ENCODE measurements around the gene DDC. TPM values are rescaled to one million over a fixed set of nuclear protein-coding genes. Genes with fewer than 3 reads are reported as not detected.
A peak's percentile ranks its signal among the peaks of the same experiment; 100 is the strongest.

Gene DDC
- total RNA-seq, 1 donor: not detected

DNA sequence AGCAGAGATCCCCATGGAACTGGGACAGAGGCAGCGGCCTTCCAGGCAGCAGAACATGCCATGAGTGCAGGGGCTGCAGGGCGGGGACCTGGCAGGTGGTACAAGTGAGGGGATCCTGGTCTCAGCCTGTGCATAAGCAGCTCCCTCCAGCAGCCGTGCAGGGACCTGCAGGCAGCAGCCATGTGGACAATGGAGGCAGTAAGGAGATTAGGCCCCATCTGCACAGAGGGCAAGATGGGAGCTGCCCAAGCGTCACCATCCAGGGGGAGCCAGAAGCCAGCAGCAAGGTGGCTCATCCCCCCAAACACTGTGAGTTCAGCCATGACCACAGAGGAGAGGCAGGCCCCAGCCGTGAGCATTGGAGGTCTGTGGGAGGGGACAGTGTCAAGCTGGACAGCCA, 3.1 kb downstream of the DDC start:
- no peak overlapping the region for H3K4me3 ChIP-seq (ENCODE audit: low read depth, low read length)
- DNase-seq (ENCODE audit: low read depth): no peak
- TF ChIP-seq, protein P1, sequence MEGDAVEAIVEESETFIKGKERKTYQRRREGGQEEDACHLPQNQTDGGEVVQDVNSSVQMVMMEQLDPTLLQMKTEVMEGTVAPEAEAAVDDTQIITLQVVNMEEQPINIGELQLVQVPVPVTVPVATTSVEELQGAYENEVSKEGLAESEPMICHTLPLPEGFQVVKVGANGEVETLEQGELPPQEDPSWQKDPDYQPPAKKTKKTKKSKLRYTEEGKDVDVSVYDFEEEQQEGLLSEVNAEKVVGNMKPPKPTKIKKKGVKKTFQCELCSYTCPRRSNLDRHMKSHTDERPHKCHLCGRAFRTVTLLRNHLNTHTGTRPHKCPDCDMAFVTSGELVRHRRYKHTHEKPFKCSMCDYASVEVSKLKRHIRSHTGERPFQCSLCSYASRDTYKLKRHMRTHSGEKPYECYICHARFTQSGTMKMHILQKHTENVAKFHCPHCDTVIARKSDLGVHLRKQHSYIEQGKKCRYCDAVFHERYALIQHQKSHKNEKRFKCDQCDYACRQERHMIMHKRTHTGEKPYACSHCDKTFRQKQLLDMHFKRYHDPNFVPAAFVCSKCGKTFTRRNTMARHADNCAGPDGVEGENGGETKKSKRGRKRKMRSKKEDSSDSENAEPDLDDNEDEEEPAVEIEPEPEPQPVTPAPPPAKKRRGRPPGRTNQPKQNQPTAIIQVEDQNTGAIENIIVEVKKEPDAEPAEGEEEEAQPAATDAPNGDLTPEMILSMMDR (IDR thresholded peaks at IDR 0.05; ENCODE audit: insufficient read depth, low read depth, low read length): no peak

DNA sequence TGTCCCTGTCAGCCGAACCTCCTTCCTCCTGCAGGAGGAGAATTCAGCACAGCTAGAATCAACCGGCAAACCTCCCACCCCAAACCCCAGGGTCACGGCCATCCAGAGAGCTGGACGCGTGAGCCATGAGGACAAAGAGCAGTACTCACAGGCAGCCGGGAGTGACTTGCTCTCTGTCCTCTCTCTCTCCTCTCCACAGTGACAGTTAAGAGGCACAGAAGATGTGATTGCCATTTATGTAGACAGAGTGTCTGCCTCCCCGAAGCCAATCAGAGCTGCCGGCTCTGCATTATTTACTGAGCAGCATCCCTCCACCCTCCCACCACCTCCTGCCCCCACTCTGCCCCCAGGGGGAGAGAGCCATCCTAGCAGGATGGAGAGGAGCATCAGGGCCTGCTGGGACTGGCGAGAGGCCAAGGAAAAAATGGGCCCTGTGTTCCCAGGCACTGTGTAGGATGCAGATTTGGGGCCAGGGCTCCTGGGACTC, 4.3 kb downstream of the DDC start:
- TF ChIP-seq, protein P1 (IDR thresholded peaks at IDR 0.05; ENCODE audit: insufficient read depth, low read depth, low read length): no peak
- DNase-seq (ENCODE audit: low read depth): no peak
- H3K4me3 ChIP-seq (ENCODE audit: low read depth, low read length): no peak overlapping the region

DNA sequence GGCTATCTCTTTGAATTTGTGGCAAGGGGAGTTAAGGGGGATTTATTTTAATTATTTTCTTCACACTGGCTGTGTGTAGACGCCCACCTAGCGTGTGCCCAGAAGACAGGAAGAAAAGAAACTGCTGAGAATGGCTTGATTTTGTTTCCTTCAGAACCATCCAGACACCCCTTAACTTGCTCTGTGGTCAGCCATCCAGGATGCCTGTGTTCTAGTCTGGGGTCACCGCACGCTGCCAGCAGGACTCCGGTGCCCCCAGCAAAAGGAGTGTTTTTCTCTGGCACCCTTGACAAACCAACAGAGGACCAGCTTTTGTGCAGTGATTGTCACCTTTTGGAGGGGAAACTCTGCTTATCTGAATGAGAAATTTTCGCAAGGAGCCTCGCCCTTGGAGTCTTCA, 5.3 kb downstream of the DDC start:
- DNase-seq (ENCODE audit: low read depth): no peak
- H3K4me3 ChIP-seq (ENCODE audit: low read depth, low read length): no peak overlapping the region
- TF ChIP-seq, protein P1 (IDR thresholded peaks at IDR 0.05; ENCODE audit: insufficient read depth, low read depth, low read length): no peak

DNA sequence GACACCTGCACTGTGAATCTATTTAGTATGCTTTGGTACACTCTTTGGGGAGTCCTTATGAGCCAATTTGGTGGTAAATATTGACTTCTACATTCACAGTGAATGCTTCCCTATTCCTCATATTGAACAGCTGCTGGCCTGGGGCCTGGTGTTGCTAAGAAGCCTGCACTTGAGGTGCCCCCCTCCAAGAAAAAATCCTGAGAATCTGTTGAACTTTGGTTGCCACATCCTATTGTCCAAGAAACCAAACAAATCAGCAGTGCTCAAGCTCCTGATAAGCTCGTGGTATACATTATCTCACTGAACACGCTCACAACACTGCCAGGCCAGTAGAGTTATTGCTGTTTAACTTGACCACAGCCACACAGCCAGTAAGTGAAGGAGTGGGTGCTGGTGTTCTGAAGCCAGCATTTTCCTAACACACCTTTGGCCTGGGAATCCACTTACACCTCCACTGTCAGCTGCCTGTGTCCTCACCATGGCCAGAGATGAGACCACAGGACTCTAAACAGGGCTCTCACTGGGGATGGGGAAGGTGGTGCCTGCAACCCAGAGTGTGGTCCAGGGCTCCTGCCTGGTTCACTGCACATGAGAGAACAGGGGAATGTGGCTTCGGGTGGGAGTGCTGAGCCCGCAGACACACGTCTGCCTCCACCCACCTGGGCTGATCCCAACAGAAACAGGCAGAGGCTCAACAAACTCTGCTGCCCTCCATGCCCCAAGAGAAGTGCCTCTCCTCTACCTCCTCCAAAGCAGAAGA, 6.7 kb downstream of the DDC start:
- TF ChIP-seq, protein P1 (IDR thresholded peaks at IDR 0.05; ENCODE audit: insufficient read depth, low read depth, low read length): no peak
- DNase-seq (ENCODE audit: low read depth): peak; percentile 6
- no peak overlapping the region for H3K4me3 ChIP-seq (ENCODE audit: low read depth, low read length)

DNA sequence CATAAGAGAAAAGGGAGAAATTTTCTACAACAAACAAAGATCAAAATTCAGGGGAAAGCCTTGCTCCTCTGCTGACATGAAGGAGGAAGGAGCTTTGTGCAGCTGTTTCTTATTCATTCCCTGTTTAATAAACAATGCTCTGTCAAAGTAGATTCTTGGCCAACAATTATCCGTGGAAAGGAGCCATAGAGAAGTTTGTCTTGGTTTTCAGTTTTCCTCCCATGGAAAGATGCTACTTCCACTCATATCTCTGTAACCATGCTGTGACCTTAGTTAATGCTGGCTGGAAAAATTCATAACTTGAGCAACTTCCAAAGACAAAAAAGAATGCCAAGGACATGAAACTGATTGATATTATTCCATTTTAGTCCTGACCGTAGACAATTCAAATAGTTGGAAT, 8.1 kb downstream of the DDC start:
- H3K4me3 ChIP-seq (ENCODE audit: low read depth, low read length): no peak overlapping the region
- TF ChIP-seq, protein P1 (IDR thresholded peaks at IDR 0.05; ENCODE audit: insufficient read depth, low read depth, low read length): no peak
- no peak for DNase-seq (ENCODE audit: low read depth)

DNA sequence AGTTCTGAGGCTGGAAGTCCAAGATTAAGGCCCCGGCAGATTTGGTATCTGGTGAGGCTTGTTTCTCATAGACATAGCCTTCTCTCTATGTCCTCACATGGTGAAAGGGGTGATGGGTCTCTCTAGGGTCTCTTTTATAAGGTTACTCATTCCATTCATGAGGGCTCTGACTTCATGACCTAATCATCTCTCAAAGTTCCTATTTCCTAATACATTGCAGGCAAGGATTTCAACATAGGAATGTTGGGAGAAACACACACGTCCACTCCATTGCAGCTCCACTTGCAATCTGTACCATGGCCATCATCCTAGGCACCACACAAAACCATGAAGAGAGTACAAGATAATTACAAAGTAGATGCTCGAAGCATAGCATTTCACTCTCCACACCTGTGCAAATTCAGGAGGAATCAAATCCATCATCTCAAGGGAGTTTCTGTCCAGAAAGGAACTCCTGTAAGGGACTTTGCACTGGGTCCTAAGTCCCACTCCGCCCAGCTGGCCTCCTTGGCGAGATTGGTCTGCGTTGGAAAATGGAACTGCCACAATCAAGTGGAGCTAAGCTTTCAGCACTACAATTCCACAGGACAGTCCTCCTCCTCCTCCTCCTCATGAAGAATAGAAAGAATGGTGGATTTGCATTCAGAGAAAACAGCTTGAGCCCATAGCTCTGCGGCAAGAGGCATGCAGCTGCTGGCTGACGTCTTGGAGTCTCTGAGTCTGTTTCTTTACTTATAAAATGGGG, 8.8 kb downstream of the DDC start:
- TF ChIP-seq, protein P1 (IDR thresholded peaks at IDR 0.05; ENCODE audit: insufficient read depth, low read depth, low read length): no peak
- H3K4me3 ChIP-seq (ENCODE audit: low read depth, low read length): no peak overlapping the region
- peak; percentile 40 for DNase-seq (ENCODE audit: low read depth)
